AG04450 (cell line): ENCODE measurements around the gene ADAMTSL1. TPM values are rescaled to one million over a fixed set of nuclear protein-coding genes. Genes with fewer than 3 reads are reported as not detected.

Source experiments
- CTCF ChIA-PET: fragments of 300-600, 350-600 bp; formaldehyde crosslinking; extraction: SDS; loops from one replicate; lab custom pipeline; 2022; ENCODE audit warnings: antibody characterized with exemption, inconsistent platforms; lab: Charles Lee
- POLR2A ChIA-PET: fragments of 350-600 bp; formaldehyde crosslinking; extraction: SDS; loops from one replicate; lab custom pipeline; 2021; ENCODE audit warnings: antibody characterized with exemption, inconsistent platforms; lab: Yijun Ruan, JAX
- DNase-seq: peaks from one replicate; pipeline ENCODE4 v3.0.0-alpha.2; 2011; ENCODE audit warnings: low read depth, low spot score
- H3K27ac ChIP-seq: one replicate; pipeline ENCODE4 v1.5.1; 2012; ENCODE audit warnings: low read depth, low read length, control low read depth
- H3K27me3 ChIP-seq: one replicate; pipeline ENCODE4 v1.6.0; 2012; ENCODE audit warnings: low read length; ENCODE audit not compliant: control insufficient read depth, insufficient read depth
- H3K4me3 ChIP-seq: 2 replicates; pipeline ENCODE4 v1.5.1; 2011; ENCODE audit warnings: mild to moderate bottlenecking, low read depth, low read length, control low read depth
- H3K9me3 ChIP-seq: 2 replicates; pipeline ENCODE4 v1.5.1; 2012; ENCODE audit warnings: low read length; ENCODE audit not compliant: control insufficient read depth, insufficient read depth
- CTCF ChIP-seq: IDR thresholded peaks from 2 replicates; pipeline ENCODE4 v1.5.1; 2011; ENCODE audit warnings: low read depth, low read length, control low read depth, inconsistent platforms
- polyA plus RNA-seq: library from polyadenylated mRNA; depleted of rRNA; stranded (reverse); fragments of >200 nt; gene quantifications from 2 replicates; pipeline ENCODE4 v1.2.3, GENCODE V29; 2011

The ADAMTSL1 gene
- polyA plus RNA-seq, 1 experiment = 22.2 TPM

- no peak overlapping the region for H3K27ac ChIP-seq
- no peak for TF ChIP-seq CTCF
- H3K4me3 ChIP-seq = no peak overlapping the region
- no peaks in the 10 kb centered on the region for H3K9me3 ChIP-seq
- ChIA-PET POLR2A (interaction anchor here (1.3 kb wide), 1 partner anchor 10 kb away, joined by 3 read pairs; the partner anchor contains the start of gene ADAMTSL1), CTCF (interaction anchor here (2.2 kb wide), 1 partner anchor 21 kb away, joined by 14 read pairs; no protein-coding TSS in a partner anchor)
- H3K27me3 ChIP-seq = no peaks in the 10 kb centered on the region
- DNase-seq = no peak
Measured at GRCh38 chr9:18463991-18464390, 10.0 kb upstream of the ADAMTSL1 start.

DNA sequence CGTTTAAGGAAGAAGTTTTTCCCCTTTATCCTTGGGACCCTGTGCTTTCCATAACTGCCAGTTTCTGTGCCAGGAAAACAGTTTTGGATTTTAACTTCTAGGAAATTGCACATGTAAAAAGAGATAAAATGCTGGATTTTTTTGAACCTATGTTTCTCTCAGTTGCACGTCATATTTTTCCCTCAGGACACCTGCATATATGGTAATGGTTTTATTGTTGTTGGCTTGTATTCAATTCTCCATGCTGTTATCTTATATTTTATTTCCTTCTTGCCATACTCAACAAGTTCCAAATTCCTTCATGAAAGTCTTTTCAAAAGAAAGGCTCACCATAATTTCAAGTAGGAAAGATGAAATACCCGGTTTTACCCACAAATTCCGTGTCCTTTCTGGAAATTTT is 7.9 kb upstream of the ADAMTSL1 start:
- DNase-seq = no peak
- CTCF ChIA-PET = no interaction called here

GRCh38 chr9:18467696-18468095 is 6.3 kb upstream of the ADAMTSL1 start:
- no peak overlapping the region for H3K4me3 ChIP-seq
- TF ChIP-seq CTCF = no peak
- peaks cover 2% of the 10 kb centered on the region; the same call in 1 of the 2 replicates for H3K9me3 ChIP-seq
- no peak for DNase-seq
- no peak overlapping the region for H3K27ac ChIP-seq
- ChIA-PET CTCF (interaction anchor here (0.6 to 2.9 kb wide), 2 partner anchors 25 to 561 kb away, joined by 3 to 16 read pairs; no protein-coding TSS in a partner anchor), POLR2A (no interaction called here)
- H3K27me3 ChIP-seq = no peaks in the 10 kb centered on the region

More for the DNA sequence above, 7.9 kb upstream of the ADAMTSL1 start:
- no peak overlapping the region for H3K27ac ChIP-seq
- no peak overlapping the region for H3K4me3 ChIP-seq
- POLR2A ChIA-PET = no interaction called here
- H3K27me3 ChIP-seq = no peaks in the 10 kb centered on the region
- no peak for TF ChIP-seq CTCF
- peaks cover 2% of the 10 kb centered on the region; the same call in 1 of the 2 replicates for H3K9me3 ChIP-seq

GRCh38 chr9:18472435-18472834 is 1.5 kb upstream of the ADAMTSL1 start:
- TF ChIP-seq CTCF = no peak
- H3K27ac ChIP-seq = no peak overlapping the region
- CTCF ChIA-PET = interaction anchor here (0.9 to 1.7 kb wide), 5 partner anchors 29 to 577 kb away, joined by 3 to 6 read pairs (median 5); partner anchors contain the start of gene RRAGA
- no peaks in the 10 kb centered on the region for H3K27me3 ChIP-seq
- peaks cover 2% of the 10 kb centered on the region; the same call in 1 of the 2 replicates for H3K9me3 ChIP-seq
- DNase-seq = no peak
- POLR2A ChIA-PET = no interaction called here
- H3K4me3 ChIP-seq = no peak overlapping the region; the same call in 1 of the 2 replicates

DNA sequence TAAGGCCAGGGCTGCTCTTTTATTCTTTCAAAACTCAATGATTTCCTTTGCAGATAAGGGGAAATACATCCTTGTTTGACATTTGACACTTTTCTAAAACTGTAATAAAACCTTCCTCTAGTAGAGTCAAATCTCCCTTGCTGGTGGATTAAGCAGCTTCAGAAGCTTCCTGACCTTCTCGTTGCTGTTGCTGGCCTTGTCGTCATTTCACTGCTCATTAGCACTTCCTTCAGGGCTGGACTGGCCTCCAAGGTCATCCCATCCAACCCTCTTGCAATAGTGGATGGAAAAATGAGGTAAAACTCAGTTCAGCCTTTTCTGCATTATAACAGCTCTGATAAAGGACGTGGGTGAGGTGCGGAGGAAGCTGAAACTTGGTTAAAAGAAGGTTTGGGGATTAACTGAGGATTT is 1.1 kb upstream of the ADAMTSL1 start:
- TF ChIP-seq CTCF = no peak
- Histone ChIP-seq H3K4me3 (peak overlapping the region; percentile 63), H3K9me3 (peaks cover 2% of the 10 kb centered on the region; the same call in 1 of the 2 replicates), H3K27me3 (no peaks in the 10 kb centered on the region), H3K27ac (no peak overlapping the region)
- ChIA-PET CTCF (interaction anchor here (1.7 kb wide), 2 partner anchors 31 to 218 kb away, joined by 5 to 6 read pairs; no protein-coding TSS in a partner anchor), POLR2A (no interaction called here)
- DNase-seq = no peak
